Measurements from ENCODE around the gene CEMIP.

GRCh38 chr15:80931191-80931590, 152.0 kb downstream of the CEMIP start:
- no peak for TF ChIP-seq SRF (IDR thresholded peaks at IDR 0.05; ENCODE audit: low read depth)
- TF ChIP-seq EZH2 (IDR thresholded peaks at IDR 0.05): no peak
- TF ChIP-seq CTCF (IDR thresholded peaks at IDR 0.05 in 2 of 3, conservative IDR thresholded peaks at IDR 0.05 in 1 of 3; ENCODE audit: borderline replicate concordance in 1 of 3, insufficient read depth in 1 of 3, low read depth in 2 of 3, low read length in 2 of 3): no peak
- TF ChIP-seq POLR2AphosphoS5 (IDR thresholded peaks at IDR 0.05; ENCODE audit: low read depth, low read length): no peak
- TF ChIP-seq YY1 (IDR thresholded peaks at IDR 0.05; ENCODE audit: extremely low read depth, insufficient replicate concordance, low read depth, low read length): no peak

All from HCT116 (cell line).